ENCODE results near the gene ARL10.

The ARL10 gene

GRCh38 chr5:176365351-176366231 lies at the start of gene ARL10:
ARL10 (plus strand) TSS chr5:176365487; CDS start chr5:176365564, 77 bp downstream.
- peak; percentile 70 for DNase-seq

- DNase-seq = no peak
These were observed 47.5 kb upstream of the ARL10 start for GRCh38 chr5:176317534-176318374.

- DNase-seq = peak; percentile 33
These were observed 45.3 kb upstream of the ARL10 start for GRCh38 chr5:176319827-176320554.

GRCh38 chr5:176320577-176320976 lies 44.7 kb upstream of the ARL10 start:
- DNase-seq = no peak

- no peak for DNase-seq
These were observed 31.1 kb upstream of the ARL10 start for GRCh38 chr5:176334031-176334770.

- no peak for DNase-seq
These were observed 27.4 kb upstream of the ARL10 start for GRCh38 chr5:176337913-176338312.

GRCh38 chr5:176339304-176339703 lies 26.0 kb upstream of the ARL10 start:
- DNase-seq = no peak

GRCh38 chr5:176341325-176342157 lies 23.7 kb upstream of the ARL10 start:
- DNase-seq = no peak

GRCh38 chr5:176342158-176342483 lies 23.2 kb upstream of the ARL10 start:
- no peak for DNase-seq

GRCh38 chr5:176342766-176343458 lies 22.4 kb upstream of the ARL10 start:
- no peak for DNase-seq

- no peak for DNase-seq
These were observed 14.9 kb upstream of the ARL10 start for GRCh38 chr5:176350416-176350815.

- DNase-seq = no peak
These were observed 13.0 kb upstream of the ARL10 start for GRCh38 chr5:176352116-176352878.

- no peak for DNase-seq
These were observed 11.8 kb upstream of the ARL10 start for GRCh38 chr5:176353533-176353932.

- DNase-seq = peak; percentile 54
These were observed 9.7 kb upstream of the ARL10 start for GRCh38 chr5:176355400-176356178.

GRCh38 chr5:176356179-176356566 lies 9.1 kb upstream of the ARL10 start:
- no peak for DNase-seq

- peak; percentile 32 for DNase-seq
These were observed 5.6 kb upstream of the ARL10 start for GRCh38 chr5:176359658-176360057.

GRCh38 chr5:176360894-176361436 lies 4.3 kb upstream of the ARL10 start:
- DNase-seq = peak; percentile 59

GRCh38 chr5:176361437-176362232 lies 3.7 kb upstream of the ARL10 start, which contains the start of gene KIAA1191:
KIAA1191 (minus strand) TSS chr5:176361764; CDS start chr5:176359508, 2,256 bp downstream.
- DNase-seq = peak; percentile 96

Measured in DMS53 (cell line).